GM12878 (cell line): ENCODE data around the gene RFXANK. TPM values are rescaled to one million over a fixed set of nuclear protein-coding genes. Genes with fewer than 3 reads are reported as not detected.

Source experiments
- BRCA1 ChIP-seq: IDR thresholded peaks from 2 replicates; pipeline ENCODE4 v1.6.1; 2011; ENCODE audit warnings: low read depth, low read length, improper control_type of control experiment
- DPF2 ChIP-seq: fragments of 450-650 bp; IDR thresholded peaks from 2 replicates; pipeline ENCODE4 v1.6.1; 2017; ENCODE audit warnings: mild to moderate bottlenecking
- EED ChIP-seq: sonication (generic); IDR thresholded peaks from 2 replicates; pipeline ENCODE4 v1.6.1; 2016; ENCODE audit warnings: antibody characterized with exemption, low read depth
- EP300 ChIP-seq, 2 experiments: fragments of 150-350 bp in 1 of 2; IDR thresholded peaks; 2 replicates each; pipeline ENCODE4 v1.6.1; 2011 to 2012; ENCODE audit warnings: low read depth in 2 of 2, low read length in 2 of 2, borderline replicate concordance in 1 of 2, improper control_type of control experiment in 1 of 2, inconsistent platforms in 1 of 2; ENCODE audit not compliant: control insufficient read depth in 1 of 2
- FOXM1 ChIP-seq: IDR thresholded peaks from 2 replicates; pipeline ENCODE4 v1.6.1; 2012; ENCODE audit warnings: low read depth, mild to moderate bottlenecking, inconsistent platforms, low read length, moderate library complexity
- IKZF1 ChIP-seq: fragments of 450-650 bp; conservative IDR thresholded peaks from 2 replicates; pipeline ENCODE4 v1.6.1; 2017; ENCODE audit warnings: antibody characterized with exemption, mild to moderate bottlenecking
- MEF2B ChIP-seq: fragments of 450-650 bp; IDR thresholded peaks from 2 replicates; pipeline ENCODE4 v1.6.1; 2018; ENCODE audit warnings: mild to moderate bottlenecking, moderate library complexity; ENCODE audit not compliant: partially characterized antibody, poor library complexity, severe bottlenecking
- MYC ChIP-seq: IDR thresholded peaks from 2 replicates; pipeline ENCODE4 v1.6.1; 2011; ENCODE audit warnings: mild to moderate bottlenecking, low read length, moderate library complexity, inconsistent platforms; ENCODE audit not compliant: insufficient read depth, insufficient replicate concordance, insufficient read length, severe bottlenecking
- RCOR1 ChIP-seq: conservative IDR thresholded peaks from 2 replicates; pipeline ENCODE4 v1.6.1; 2012; ENCODE audit warnings: low read depth, low read length, improper control_type of control experiment
- SIN3A ChIP-seq: IDR thresholded peaks from 2 replicates; pipeline ENCODE4 v1.6.1; 2012; ENCODE audit warnings: low read depth, low read length, improper control_type of control experiment
- SMAD1 ChIP-seq: fragments of 450-650 bp; IDR thresholded peaks from 2 replicates; pipeline ENCODE4 v1.6.1; 2018; ENCODE audit warnings: mild to moderate bottlenecking, low read depth; ENCODE audit not compliant: partially characterized antibody
- SMARCA5 ChIP-seq: fragments of 450-650 bp; IDR thresholded peaks from 2 replicates; pipeline ENCODE4 v1.6.1; 2017; ENCODE audit warnings: mild to moderate bottlenecking
- SPI1 ChIP-seq: IDR thresholded peaks from 2 replicates; pipeline ENCODE4 v1.6.1; 2011; ENCODE audit warnings: low read depth, mild to moderate bottlenecking, low read length, moderate library complexity, borderline replicate concordance; ENCODE audit not compliant: insufficient read depth
- ZBED1 ChIP-seq: IDR thresholded peaks from 2 replicates; pipeline ENCODE4 v1.6.1; 2016; ENCODE audit warnings: borderline replicate concordance
- ZNF274 ChIP-seq: IDR thresholded peaks from one replicate; pipeline ENCODE4 v1.8.0; 2011; ENCODE audit not compliant: insufficient read length, insufficient read depth
- ZZZ3 ChIP-seq: IDR thresholded peaks from 2 replicates; pipeline ENCODE4 v1.6.1; 2011; ENCODE audit warnings: low read depth; ENCODE audit not compliant: control insufficient read depth, insufficient read length
- polyA plus RNA-seq, 11 experiments: library from polyadenylated mRNA; depleted of rRNA in 4 of 11; unstranded in 6 of 11; stranded (reverse) in 5 of 11; fragments of >200 nt; fragmentation: Nextera tagmentation in 4 of 11; fragmentation: Illumina TruSeq in 1 of 11; extraction: Ambion mirVana in 4 of 11; extraction: Trizol in 1 of 11; gene quantifications; 1 replicate in 1 of 11; 2 replicates in 10 of 11; pipeline versions ENCODE4 v1.2.1 to v1.2.3, GENCODE V29; 2011 to 2016; ENCODE audit warnings: inconsistent platforms in 2 of 11, missing spikeins in 2 of 11, low read depth in 1 of 11
- total RNA-seq, 4 experiments: library from RNA; depleted of rRNA in 3 of 4; stranded (reverse); fragments of >200 nt in 3 of 4; fragmentation: Illumina TruSeq in 1 of 4; extraction: Trizol in 1 of 4; gene quantifications; 2 replicates each; pipeline versions ENCODE4 v1.2.1 to v1.2.3, GENCODE V29; 2013 to 2021
- TF ChIP-seq, protein P1 (sequence below): fragments of 450-650 bp; IDR thresholded peaks from 2 replicates; pipeline ENCODE4 v1.6.1; 2016; ENCODE audit warnings: mild to moderate bottlenecking
- TF ChIP-seq, protein P2 (sequence below): fragments of 450-650 bp; IDR thresholded peaks from 2 replicates; pipeline ENCODE4 v1.6.1; 2017; ENCODE audit warnings: borderline replicate concordance

Gene RFXANK
- total and polyA plus RNA-seq, 10 of the 15 experiments (the other 5 are each of a cell fraction or from before 2014, with no cell fraction given), result 70.8 to 125 (median 95.7) TPM

DNA sequence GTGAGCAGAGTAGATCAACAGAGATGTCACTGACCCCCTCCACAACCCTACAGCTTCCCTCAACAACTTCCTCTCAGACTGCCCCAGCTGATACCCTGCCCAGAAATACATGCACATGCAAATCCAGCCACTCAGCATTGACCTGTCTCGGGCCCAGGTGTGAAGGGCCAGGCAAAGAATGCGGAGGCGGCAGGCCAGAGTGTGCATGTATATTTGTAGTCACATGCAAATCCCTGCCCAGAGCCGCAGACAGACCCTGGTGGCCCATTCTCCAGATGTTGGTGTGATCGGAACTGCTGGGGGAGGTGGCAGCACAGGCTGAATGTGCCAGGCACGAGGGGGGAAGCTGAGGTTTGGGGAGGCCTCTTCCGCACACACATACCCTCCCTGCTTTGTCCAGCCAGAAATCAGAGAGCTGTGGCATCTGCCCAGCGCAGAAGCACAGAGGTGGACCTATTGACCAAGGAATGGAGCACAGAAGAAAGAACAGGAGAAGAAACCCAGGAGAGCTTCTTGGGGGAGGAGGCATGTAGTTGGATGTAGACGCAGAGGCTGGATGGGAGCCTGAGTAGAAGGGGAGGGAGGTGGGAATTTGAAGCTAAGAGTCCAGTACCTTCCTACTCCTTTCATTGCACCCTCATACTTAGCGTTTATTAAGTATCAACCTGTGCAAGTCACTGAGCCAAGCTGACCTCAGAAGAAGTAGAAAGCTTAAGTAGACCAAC, 36.4 kb upstream of the RFXANK start (continued):
- TF ChIP-seq RCOR1 (0 out of 2 replicates have a peak, but pooled peaks have one; percentile 17), EED (peak; percentile 80), SMARCA5 (peak; percentile 32; the same call in 1 of the 2 replicates), EP300 (IDR thresholded peaks at IDR 0.05; ENCODE audit: borderline replicate concordance in 1 of 2, control insufficient read depth in 1 of 2, low read depth in 2 of 2, low read length in 2 of 2) (0 out of 4 replicates have a peak, but pooled peaks of 1 of the 2 experiments have one; percentile 16), IKZF1 (peak; percentile 64), MYC (peak; percentile 38), ZZZ3 (no peak), SIN3A (no peak), BRCA1 (no peak), MEF2B (peak; percentile 71), SMAD1 (no peak), ZNF274 (no peak), DPF2 (0 out of 2 replicates have a peak, but pooled peaks have one; percentile 34), FOXM1 (0 out of 2 replicates have a peak, but pooled peaks have one; percentile 40), SPI1 (0 out of 2 replicates have a peak, but pooled peaks have one; percentile 19), ZBED1 (peak; percentile 50; the same call in 1 of the 2 replicates)
- TF ChIP-seq, protein P1, sequence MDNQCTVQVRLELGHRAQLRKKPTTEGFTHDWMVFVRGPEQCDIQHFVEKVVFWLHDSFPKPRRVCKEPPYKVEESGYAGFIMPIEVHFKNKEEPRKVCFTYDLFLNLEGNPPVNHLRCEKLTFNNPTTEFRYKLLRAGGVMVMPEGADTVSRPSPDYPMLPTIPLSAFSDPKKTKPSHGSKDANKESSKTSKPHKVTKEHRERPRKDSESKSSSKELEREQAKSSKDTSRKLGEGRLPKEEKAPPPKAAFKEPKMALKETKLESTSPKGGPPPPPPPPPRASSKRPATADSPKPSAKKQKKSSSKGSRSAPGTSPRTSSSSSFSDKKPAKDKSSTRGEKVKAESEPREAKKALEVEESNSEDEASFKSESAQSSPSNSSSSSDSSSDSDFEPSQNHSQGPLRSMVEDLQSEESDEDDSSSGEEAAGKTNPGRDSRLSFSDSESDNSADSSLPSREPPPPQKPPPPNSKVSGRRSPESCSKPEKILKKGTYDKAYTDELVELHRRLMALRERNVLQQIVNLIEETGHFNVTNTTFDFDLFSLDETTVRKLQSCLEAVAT, result no peak
- TF ChIP-seq, protein P2, sequence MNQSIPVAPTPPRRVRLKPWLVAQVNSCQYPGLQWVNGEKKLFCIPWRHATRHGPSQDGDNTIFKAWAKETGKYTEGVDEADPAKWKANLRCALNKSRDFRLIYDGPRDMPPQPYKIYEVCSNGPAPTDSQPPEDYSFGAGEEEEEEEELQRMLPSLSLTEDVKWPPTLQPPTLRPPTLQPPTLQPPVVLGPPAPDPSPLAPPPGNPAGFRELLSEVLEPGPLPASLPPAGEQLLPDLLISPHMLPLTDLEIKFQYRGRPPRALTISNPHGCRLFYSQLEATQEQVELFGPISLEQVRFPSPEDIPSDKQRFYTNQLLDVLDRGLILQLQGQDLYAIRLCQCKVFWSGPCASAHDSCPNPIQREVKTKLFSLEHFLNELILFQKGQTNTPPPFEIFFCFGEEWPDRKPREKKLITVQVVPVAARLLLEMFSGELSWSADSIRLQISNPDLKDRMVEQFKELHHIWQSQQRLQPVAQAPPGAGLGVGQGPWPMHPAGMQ, result no peak
